Adrenal gland (tissue), 12 donors: ENCODE results near the gene NOX3. TPM values are rescaled to one million over a fixed set of nuclear protein-coding genes. Genes with fewer than 3 reads are reported as not detected.

Experiments
- DNase-seq, 7 donors: peaks; one replicate each; pipeline ENCODE4 v3.0.0-alpha.2; 2019 to 2020
- H3K27ac ChIP-seq, 5 donors: fragments of 200-600 bp; sonication (generic) in 4 of 5; 1 replicate in 3 of 5; 2 replicates in 2 of 5; pipeline versions ENCODE4 v1.5.1 to v1.8.0; 2016 to 2020; ENCODE audit warnings: mild to moderate bottlenecking in 1 of 5
- H3K27me3 ChIP-seq: fragments of 200-600 bp; 2 replicates; pipeline ENCODE4 v1.8.0; 2021
- H3K36me3 ChIP-seq, 2 donors: fragments of 200-600 bp; replicated peaks in 1 of 2; 1 replicate in 1 of 2; 2 replicates in 1 of 2; pipeline versions ENCODE4 v1.5.1 to v1.8.0; 2018 to 2022
- H3K4me1 ChIP-seq, 2 donors: fragments of 200-600 bp; replicated peaks in 1 of 2; 1 replicate in 1 of 2; 2 replicates in 1 of 2; pipeline versions ENCODE4 v1.5.1 to v1.8.0; 2018 to 2021
- H3K4me3 ChIP-seq, 4 donors: fragments of 200-600 bp; sonication (generic) in 3 of 4; one replicate each; pipeline ENCODE4 v1.5.1; 2016 to 2018
- H3K9me3 ChIP-seq, 3 donors: fragments of 200-600 bp; sonication (generic) in 1 of 3; replicated peaks in 1 of 3; 1 replicate in 2 of 3; 2 replicates in 1 of 3; pipeline versions ENCODE4 v1.5.1 to v1.8.0; 2016 to 2021
- POLR2A ChIP-seq, 2 donors: fragments of 450-650 bp; IDR thresholded peaks; one replicate each; pipeline ENCODE4 v1.6.1; 2017; ENCODE audit warnings: antibody characterized with exemption in 2 of 2, mild to moderate bottlenecking in 2 of 2, moderate library complexity in 1 of 2
- WGBS, 4 donors: extraction: QIAGEN DNeasy Blood & Tissue Kit in 2 of 4; methylation state at CpG; one replicate each; pipeline versions ENCODE4 v1.1.5 to v1.1.7; 2013 to 2017; 5-methylcytosine and 5-hydroxymethylcytosine counted together
- intact Hi-C, 2 donors: fragments of 100-400 bp; cut with DNase I; formaldehyde crosslinking; loops; one replicate each; pipeline versions ENCODE4 v1.14.1 to v1.15.0; 2022 to 2023
- polyA plus RNA-seq, 3 donors: library from polyadenylated mRNA; stranded (reverse); fragments of 200-250 nt in 2 of 3; fragments of 350-450 nt in 1 of 3; fragmentation: Illumina TruSeq in 1 of 3; extraction: RNeasy Lipid Tissue Mini Kit (QIAGEN cat#74804) in 1 of 3; gene quantifications; one replicate each; pipeline ENCODE4 v1.2.3, GENCODE V29; 2013 to 2014
- total RNA-seq, 9 donors: library from RNA; depleted of rRNA in 4 of 9; stranded (reverse); fragments of >200 nt in 4 of 9; fragments of 120-200 nt in 1 of 9; fragmentation: NEBNext Ultra II Directional in 1 of 9; extraction: Animal tissue kit (Norgen Biotek cat#: 25700) in 1 of 9; gene quantifications; one replicate each; pipeline versions ENCODE4 v1.1.0 to v1.2.4, GENCODE V29; 2013 to 2023
- TF ChIP-seq, protein P1 (sequence below), 6 experiments: fragments of 450-650 bp in 4 of 6; fragments of 200-600 bp in 2 of 6; sonication (generic) in 1 of 6; IDR thresholded peaks; 1 replicate in 5 of 6; 2 replicates in 1 of 6; pipeline versions ENCODE4 v1.5.1 to v1.8.0; 2016 to 2021; ENCODE audit warnings: antibody characterized with exemption in 6 of 6, mild to moderate bottlenecking in 2 of 6, moderate library complexity in 1 of 6
- donor health status: healthy with polysubstance abuse.
- donor health status: Bipolar disorder and iron deficiency.
- donor health status: DM: yes; HTN: yes; CAD: no.
- donor health status: DM: no; HTN: no; CAD: no.
- donor health status: DM: no; HTN: no; CAD: no.
- donor health status: DM: yes; HTN: yes; CAD: no.

NOX3 gene
- total and polyA plus RNA-seq, 12 donors, result 0.11 to 0.24 TPM; not detected in 10

DNA sequence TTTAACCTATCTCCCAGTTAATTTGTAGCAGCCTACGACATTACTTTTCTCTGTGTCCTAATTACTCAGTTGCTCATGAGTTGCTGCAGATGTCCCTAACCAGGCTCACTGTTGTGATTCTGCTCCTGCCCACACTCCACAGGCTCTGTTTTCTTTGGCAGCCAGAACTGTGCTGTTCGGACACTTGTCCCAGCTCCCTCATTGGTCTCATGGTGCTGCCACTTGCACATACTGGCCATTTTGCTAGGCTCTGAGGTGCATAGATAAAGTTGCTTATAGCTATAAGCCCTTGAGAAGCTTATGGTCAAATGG lies 55.0 kb downstream of the NOX3 start:
- intact Hi-C loops, result no loop called here
- no peak overlapping the region for H3K4me3 ChIP-seq
- WGBS, 4 donors, result 64 to 76% (median 70%) methylated on average over 2 of the region's 2 CpGs
- no peak overlapping the region for H3K27ac ChIP-seq
- no peaks in the 10 kb centered on the region for H3K4me1 ChIP-seq
- H3K9me3 ChIP-seq, result no peaks in the 10 kb centered on the region
- H3K27me3 ChIP-seq, result no peaks in the 10 kb centered on the region
- H3K36me3 ChIP-seq, result no peaks in the 10 kb centered on the region
- TF ChIP-seq, protein P1, sequence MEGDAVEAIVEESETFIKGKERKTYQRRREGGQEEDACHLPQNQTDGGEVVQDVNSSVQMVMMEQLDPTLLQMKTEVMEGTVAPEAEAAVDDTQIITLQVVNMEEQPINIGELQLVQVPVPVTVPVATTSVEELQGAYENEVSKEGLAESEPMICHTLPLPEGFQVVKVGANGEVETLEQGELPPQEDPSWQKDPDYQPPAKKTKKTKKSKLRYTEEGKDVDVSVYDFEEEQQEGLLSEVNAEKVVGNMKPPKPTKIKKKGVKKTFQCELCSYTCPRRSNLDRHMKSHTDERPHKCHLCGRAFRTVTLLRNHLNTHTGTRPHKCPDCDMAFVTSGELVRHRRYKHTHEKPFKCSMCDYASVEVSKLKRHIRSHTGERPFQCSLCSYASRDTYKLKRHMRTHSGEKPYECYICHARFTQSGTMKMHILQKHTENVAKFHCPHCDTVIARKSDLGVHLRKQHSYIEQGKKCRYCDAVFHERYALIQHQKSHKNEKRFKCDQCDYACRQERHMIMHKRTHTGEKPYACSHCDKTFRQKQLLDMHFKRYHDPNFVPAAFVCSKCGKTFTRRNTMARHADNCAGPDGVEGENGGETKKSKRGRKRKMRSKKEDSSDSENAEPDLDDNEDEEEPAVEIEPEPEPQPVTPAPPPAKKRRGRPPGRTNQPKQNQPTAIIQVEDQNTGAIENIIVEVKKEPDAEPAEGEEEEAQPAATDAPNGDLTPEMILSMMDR (IDR thresholded peaks at IDR 0.05), result no peak
- TF ChIP-seq POLR2A (IDR thresholded peaks at IDR 0.05), result no peak
- peak in 1 of 7 donors; percentile 62 for DNase-seq

DNA sequence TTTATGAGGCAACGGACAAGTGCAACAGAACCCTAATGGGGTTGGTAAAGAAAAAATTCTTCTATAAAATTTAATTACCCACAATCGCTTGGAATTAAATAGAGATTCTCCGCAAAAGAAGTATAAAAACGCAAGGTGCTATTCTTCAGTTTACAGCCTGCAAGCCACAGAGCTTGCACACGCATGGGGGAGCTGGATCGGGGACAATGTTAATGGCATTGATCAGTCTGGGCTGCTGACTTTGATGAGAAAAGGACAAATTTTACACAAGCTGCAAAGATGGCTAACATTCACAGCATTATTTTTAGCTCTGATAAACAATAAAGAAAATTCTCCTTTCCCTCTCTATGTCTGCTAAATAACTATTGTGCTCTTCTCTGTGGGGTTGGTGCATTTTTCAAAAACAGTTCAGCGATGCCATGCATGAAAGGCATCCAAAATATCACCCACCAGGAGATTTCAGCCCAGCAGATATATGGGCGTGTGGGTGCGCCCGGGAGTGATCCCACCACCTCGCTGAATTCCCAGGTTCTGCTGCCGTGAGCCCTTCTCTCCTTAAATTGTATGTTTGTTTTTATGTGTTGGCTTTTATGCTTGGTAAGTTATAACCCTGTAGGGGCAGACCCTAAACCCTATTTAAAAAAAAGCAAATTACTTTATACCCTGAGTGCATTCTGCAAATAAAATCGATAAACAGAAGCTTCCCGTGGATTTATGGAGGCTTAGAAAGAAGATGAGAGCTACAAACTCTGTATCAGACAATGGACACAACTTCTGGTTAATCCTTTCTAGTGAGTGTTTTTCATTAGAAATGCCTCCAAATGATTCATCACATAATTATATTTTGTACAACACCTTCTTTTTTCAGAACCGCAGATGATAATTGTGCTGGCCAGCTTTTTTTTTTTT lies 55.6 kb downstream of the NOX3 start:
- H3K9me3 ChIP-seq, result no peaks in the 10 kb centered on the region
- H3K27me3 ChIP-seq, result no peaks in the 10 kb centered on the region
- H3K36me3 ChIP-seq, result no peaks in the 10 kb centered on the region
- H3K27ac ChIP-seq, result no peak overlapping the region
- no peaks in the 10 kb centered on the region for H3K4me1 ChIP-seq
- no peak overlapping the region for H3K4me3 ChIP-seq
- TF ChIP-seq, protein P1 (IDR thresholded peaks at IDR 0.05), result no peak
- TF ChIP-seq POLR2A (IDR thresholded peaks at IDR 0.05), result no peak
- intact Hi-C loops, result no loop called here
- no peak for DNase-seq
- 84 to 87% (median 87%) methylated on average over 15 of the region's 15 CpGs for WGBS, 4 donors

DNA sequence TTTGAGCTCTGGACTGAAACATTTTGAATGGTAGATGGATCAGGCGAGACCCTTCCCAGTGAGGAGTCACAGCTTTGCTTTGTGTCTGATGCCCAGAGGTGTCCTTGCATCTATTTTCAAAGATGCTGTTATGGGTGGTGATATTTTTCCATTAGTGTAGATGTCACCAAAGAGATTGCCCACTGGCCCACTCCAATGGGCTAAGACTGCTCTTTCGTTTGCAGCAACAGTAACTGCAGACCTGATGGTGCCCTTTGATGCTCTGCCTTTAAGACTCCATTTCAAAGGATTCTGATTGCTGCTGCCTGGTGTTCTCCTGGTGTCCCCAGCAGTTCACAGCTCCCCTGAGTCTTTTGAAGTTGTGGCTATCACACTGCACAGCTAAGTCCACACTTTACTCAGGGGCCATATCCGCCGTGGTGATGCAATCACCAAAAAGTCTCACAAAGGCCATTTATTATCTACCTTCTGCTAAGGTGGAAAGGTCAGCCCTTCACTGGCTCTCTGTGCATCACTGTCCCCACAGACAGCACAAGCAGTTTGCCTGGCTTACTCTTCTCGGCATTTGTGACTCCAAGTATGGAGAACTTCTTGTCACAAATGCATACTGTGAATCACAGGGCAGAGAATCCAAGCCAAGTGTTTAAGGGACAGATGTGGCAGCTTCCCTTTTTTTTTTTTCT lies 56.4 kb downstream of the NOX3 start:
- H3K27me3 ChIP-seq, result no peaks in the 10 kb centered on the region
- TF ChIP-seq, protein P1 (IDR thresholded peaks at IDR 0.05), result no peak
- no peaks in the 10 kb centered on the region for H3K4me1 ChIP-seq
- H3K9me3 ChIP-seq, result no peaks in the 10 kb centered on the region
- H3K36me3 ChIP-seq, result no peaks in the 10 kb centered on the region
- no peak overlapping the region for H3K27ac ChIP-seq
- no peak overlapping the region for H3K4me3 ChIP-seq
- no peak for DNase-seq
- 71 to 81% (median 76%) methylated on average over 5 of the region's 5 CpGs for WGBS, 4 donors
- intact Hi-C loops, result no loop called here

DNA sequence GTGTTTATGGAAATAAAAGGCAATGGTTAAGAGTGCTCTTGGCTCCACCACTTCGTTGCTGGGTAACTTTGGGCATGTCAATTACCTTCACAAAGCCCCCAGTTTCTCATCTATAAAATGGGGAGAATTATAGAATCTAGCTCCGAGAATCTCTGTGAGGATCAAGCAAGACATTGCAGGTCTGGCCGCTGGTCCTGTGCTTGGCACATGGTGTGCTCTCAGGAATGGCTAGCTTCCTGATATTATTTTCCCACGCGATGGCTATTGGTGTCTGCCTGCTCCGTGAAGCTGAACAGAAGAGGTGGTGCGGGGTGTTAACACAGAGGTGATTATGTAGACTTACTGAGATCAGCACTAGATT lies 57.0 kb downstream of the NOX3 start:
- no peak for DNase-seq
- Histone ChIP-seq H3K27ac (no peak overlapping the region), H3K4me1 (no peaks in the 10 kb centered on the region), H3K9me3 (no peaks in the 10 kb centered on the region), H3K36me3 (no peaks in the 10 kb centered on the region), H3K4me3 (no peak overlapping the region), H3K27me3 (no peaks in the 10 kb centered on the region)
- intact Hi-C loops, result no loop called here
- whole genome bisulfite sequencing, 4 donors, result 84 to 95% (median 90%) methylated on average over 7 of the region's 7 CpGs
- TF ChIP-seq, protein P1 (IDR thresholded peaks at IDR 0.05), result no peak
- no peak for TF ChIP-seq POLR2A (IDR thresholded peaks at IDR 0.05)
